Activated CD4-positive, alpha-beta T cell treated with anti-CD3 and anti-CD28 coated beads, Interleukin-10, Interleukin-2, amounts not matched to agents 100 ng/mL and 50 ng/mL, durations not matched to agents 16 hours and 8 hours (primary cell): ENCODE data around the gene VCY.
"Not testable (repeated sequence)": the region's sequence is repeated elsewhere in the genome, so short reads cannot be mapped to it uniquely, and the experiment has no call there.

Experiments
- DNase-seq: peaks from one replicate; pipeline ENCODE4 v3.0.0-alpha.2; 2020

VCY gene

DNA sequence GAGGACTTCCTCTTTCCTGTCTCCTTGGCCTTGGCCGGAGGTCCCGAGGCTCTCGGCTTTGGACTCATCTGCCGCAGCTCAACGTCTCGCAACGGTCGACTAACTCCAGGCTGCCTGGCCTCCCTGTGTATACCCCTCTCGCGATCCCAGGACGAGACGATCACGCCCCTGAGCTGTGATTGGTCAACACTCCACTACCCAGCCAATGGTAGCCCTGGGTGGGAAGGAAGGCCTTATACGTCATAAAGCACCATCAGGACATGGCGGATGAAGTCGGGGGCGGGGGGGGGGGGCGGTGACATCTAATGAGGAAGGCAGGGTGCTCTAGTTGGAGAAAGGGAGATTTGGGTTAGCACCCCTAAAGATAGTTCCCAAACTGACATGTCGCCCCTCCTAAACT lies at the start of gene VCY:
TSS of gene VCY (minus strand) at position 101 of the 400 bp plus-strand sequence. CDS start at position 68, 33 bp downstream.
- DNase-seq: not testable (repeated sequence)

DNA sequence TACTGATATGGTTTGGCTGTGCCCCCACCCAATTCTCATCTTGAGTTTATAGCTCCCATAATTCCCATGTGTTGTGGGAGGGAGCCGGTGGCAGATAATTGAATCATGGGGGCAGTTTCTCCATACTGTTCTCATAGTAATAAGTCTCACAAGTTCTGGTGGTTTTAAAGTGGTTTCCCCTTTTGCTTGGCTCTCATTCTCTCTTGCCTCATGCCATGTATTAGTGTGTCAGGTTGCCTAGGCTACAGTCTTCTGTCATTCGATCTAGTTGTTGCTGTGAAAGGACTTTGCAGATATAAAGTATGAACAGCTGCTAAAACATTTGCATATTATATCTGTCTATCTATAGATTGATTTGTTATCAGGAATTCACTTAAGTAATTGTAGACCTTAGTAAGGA lies 44.1 kb upstream of the VCY start:
- DNase-seq: not testable (repeated sequence)

DNA sequence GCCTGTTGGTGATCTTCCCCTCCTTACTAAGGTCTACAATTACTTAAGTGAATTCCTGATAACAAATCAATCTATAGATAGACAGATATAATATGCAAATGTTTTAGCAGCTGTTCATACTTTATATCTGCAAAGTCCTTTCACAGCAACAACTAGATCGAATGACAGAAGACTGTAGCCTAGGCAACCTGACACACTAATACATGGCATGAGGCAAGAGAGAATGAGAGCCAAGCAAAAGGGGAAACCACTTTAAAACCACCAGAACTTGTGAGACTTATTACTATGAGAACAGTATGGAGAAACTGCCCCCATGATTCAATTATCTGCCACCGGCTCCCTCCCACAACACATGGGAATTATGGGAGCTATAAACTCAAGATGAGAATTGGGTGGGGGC lies 25.6 kb upstream of the VCY start:
- not testable (repeated sequence) for DNase-seq

DNA sequence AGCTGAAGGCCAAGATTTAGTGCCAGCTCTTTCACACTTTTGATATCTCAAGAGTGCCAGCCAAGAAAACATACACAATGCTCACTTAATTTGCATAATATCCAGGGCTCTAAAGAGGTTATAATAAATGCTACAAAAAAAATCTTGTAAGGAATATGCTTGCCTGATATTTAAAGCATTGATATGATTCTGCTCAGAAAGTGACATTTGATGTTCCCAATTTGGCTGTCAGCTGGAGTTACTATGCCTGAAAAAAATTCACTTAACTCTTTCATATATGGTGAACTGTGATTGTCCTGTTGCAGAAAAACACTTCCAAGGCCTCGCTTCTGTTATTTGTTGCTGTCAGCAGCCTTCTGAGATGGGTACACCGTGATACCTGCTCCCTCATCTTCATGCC lies 43.9 kb downstream of the VCY start:
- not testable (repeated sequence) for DNase-seq
